Stimulated activated CD8-positive, alpha-beta memory T cell treated with anti-CD3 and anti-CD28 coated beads, Interleukin-15, amount 100 ng/mL, for 48 hours (primary cell): ENCODE measurements around the gene OSBP2.
A peak's percentile ranks its signal among the peaks of the same experiment; 100 is the strongest.

Experiments used
- DNase-seq, 2 donors: peaks; one replicate each; pipeline ENCODE4 v3.0.0-alpha.2; 2020; ENCODE audit warnings: low read depth in 2 of 2

OSBP2 gene

DNA sequence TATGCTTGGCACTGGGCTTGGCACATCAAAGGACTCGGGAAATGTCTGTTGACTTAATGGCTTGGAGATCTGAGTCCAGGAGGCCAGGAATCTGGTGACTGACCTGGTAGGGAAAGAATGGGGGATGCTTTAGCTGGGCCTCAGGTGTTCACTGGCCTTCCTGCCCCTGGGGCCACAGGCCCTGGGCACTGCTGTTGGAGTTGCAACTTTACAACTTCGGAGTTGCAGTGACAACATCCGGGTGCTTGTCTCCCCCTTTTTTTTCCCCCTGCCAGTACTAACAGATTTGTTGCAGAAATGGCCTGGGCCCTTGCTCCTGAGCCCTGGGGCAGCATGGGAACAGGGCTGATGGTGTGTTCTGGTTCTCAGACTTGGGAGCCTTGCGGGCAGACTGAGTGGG is 23.8 kb downstream of the OSBP2 start:
- no peak for DNase-seq

DNA sequence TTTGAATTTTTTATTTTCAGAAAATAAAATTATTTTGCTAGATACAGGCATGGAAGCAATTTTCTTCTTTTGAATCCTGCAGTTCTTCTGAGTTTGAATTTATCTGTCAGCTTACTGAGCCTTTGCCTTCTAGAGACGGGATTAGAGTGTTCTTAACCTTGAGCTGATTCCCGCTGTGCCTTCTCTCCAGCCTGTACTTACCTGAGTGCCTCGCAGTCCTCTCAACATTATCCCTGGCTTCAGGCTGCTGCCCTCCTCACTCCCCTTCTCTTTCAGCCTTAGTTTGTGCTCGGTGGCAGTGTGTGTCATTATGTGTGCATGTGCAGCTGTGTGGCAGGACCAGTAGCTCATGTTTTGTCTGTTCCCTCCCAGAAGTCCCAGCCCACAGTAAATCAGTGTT is 24.3 kb downstream of the OSBP2 start:
- no peak for DNase-seq

- DNase-seq: no peak
Measured at GRCh38 chr22:30720263-30720837, 25.7 kb downstream of the OSBP2 start.

GRCh38 chr22:30721741-30722140 is 27.1 kb downstream of the OSBP2 start:
- DNase-seq: no peak

DNA sequence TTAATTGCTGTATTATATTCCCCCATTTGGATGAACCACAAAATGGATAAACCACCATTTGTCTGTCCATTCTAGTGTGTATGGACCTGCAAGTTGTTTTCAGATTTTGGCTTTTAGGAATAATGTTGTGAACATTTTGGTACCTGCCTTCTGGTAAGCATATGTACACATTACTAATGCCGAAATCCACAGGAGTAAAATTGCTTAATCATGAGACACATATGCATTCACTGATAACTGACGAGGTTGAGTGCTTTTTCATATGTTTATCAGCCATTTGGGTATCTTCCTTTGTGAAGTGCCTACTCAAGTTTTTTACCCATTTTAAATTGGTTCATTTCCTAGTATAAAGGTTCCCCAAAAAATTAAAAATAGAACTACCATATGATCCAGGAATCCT is 34.2 kb downstream of the OSBP2 start:
- DNase-seq: no peak

DNA sequence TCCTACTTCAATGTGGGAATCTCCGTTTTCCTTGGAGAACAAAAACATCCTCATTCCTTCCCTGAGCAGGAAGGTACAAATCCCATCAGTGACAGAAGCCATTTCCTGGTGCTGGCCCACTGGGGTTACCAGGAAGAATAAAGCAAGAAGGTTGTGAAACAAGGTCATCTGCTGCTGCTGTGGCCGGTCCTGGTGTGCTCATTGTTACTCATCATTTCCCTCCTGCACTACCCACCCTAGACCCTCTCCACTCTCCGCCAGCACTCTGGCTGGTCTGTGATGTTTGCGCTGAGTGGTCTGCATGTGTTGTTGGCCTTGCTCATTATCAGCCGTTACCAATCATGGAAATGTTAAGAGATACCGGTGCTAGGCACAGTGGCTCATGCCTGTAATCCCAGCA is 37.0 kb downstream of the OSBP2 start:
- no peak for DNase-seq

DNA sequence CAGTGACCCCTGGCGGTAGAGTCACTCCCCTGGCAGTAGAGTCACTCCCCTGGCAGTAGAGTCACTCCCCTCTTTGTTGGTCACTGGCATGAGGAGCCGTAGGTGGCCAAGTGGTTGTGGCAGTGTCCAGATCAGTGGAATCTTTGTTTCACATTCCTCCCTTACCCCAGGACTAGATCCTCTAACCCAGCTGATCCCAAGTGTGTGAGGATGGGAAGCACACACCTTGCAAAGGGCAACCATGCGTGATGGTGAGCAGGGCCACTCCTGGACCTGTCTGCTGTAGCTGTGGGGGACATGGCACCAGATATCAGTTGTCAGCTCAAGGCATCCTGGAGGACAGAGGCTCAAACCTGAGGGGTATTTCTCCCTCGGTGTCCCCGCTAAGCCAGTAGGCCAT is 37.8 kb downstream of the OSBP2 start:
- no peak for DNase-seq

DNA sequence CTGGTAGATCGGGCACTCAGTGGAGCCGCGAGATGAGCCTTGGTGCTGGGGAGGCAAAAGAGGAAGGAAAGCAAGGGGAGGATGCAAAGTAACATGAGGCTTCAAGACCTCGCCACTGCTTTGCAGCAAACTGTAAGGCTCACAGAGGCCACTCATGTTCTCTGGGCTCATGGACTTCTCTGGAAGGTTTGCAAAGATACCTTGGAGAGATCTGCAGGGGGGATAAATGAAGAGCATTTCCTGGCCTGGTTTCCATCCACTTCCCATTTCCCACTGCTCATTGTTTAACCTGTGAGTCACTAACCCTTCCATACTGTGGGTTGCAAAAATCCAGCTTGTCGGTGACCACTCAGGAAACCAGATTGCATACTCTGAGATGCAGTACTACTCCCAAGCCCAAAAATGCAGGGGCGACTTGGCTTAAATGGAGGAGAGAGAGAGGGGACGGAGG is 38.5 kb downstream of the OSBP2 start:
- DNase-seq: no peak

DNA sequence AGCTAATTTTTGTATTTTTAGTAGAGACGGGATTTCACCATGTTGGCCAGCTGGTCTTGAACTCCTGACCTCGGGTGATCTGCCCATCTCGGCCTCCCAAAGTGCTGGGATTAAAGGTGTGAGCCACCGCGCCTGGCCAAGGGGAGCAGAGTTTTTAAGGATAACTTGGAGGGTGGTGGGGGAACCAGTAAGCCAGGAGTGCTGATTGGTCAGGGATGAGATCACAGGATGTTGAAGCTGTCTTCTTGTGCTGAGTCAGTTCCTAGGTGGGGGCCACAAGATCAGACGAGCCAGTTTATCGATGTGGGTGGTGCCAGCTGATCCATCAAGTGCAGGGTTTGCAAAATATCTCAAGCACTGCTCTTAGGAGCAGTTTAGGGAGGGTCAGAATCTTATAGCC is 45.3 kb downstream of the OSBP2 start:
- peak in 1 of 2 donors; percentile 45 for DNase-seq

DNA sequence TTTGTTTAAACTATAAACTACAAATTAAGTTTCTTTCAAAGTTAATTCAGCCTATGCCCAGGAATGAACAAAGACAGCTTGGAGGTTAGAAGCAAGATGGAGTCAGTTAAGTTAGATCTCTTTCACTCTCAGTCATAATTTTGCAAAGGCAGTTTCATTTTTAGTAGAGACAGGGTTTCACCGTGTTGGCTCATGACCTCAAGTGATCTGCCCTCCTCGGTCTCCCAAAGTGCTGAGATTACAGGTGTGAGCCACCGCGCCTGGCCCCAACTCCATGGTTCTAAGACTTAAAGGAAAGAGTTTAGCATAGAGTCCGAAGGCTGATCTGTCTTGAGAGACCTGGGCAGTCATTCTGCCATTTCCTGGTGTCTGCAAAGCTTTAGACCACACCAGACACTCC is 45.8 kb downstream of the OSBP2 start:
- peak; percentile 7 to 45 for DNase-seq

- DNase-seq: peak; percentile 8 to 36
Measured at GRCh38 chr22:30742291-30743256, 47.9 kb downstream of the OSBP2 start.

- DNase-seq: peak in 1 of 2 donors; percentile 4
Measured at GRCh38 chr22:30743257-30744020, 48.8 kb downstream of the OSBP2 start.

GRCh38 chr22:30744224-30744623 is 49.5 kb downstream of the OSBP2 start:
- no peak for DNase-seq

DNA sequence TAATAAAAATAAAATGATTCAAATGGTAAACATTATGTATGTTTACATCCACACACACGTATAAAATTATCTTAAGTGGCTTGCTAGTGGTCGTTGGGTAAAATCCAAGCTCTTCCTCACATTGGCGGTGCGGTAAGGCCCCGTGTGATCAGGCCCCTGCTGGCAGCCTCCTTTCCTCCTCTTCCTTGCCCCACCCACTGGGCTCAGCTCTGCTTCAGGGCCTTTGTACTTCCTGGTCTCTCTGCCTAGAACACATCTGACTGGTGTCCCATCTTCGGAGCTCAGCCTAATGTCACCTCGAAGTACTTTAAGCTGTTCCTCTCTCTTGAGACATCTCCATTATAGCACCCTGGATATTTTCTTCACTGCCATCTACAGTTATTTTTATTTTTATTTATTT is 52.8 kb downstream of the OSBP2 start:
- DNase-seq: no peak

- no peak for DNase-seq
Measured at GRCh38 chr22:30749272-30749671, 54.6 kb downstream of the OSBP2 start.

- no peak for DNase-seq
Measured at GRCh38 chr22:30749849-30750248, 55.2 kb downstream of the OSBP2 start.

DNA sequence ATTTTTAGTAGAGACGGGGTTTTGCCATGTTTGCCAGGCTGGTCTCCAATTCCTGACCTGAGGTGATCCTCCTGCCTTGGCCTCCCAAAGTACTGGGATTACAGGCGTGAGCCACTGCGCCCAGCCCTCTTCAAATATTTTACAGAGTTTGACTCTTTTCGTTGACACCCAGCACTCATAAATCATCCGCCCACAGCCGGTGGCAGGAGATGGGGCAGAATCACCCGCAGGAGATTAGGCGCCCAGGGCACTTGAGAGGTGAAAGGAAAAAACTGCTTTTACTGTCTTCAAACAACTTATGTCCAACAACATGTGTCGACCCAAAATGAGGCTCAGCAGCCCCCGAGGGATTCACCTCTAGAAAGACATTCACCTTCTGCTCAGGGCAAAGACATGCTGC is 56.9 kb downstream of the OSBP2 start:
- no peak for DNase-seq

GRCh38 chr22:30752771-30753170 is 58.1 kb downstream of the OSBP2 start:
- DNase-seq: no peak

GRCh38 chr22:30753701-30754100 is 59.0 kb downstream of the OSBP2 start:
- DNase-seq: no peak

GRCh38 chr22:30754521-30754920 is 59.8 kb downstream of the OSBP2 start:
- DNase-seq: no peak

GRCh38 chr22:30754971-30755758 is 60.5 kb downstream of the OSBP2 start:
- peak; percentile 20 to 32 for DNase-seq

DNA sequence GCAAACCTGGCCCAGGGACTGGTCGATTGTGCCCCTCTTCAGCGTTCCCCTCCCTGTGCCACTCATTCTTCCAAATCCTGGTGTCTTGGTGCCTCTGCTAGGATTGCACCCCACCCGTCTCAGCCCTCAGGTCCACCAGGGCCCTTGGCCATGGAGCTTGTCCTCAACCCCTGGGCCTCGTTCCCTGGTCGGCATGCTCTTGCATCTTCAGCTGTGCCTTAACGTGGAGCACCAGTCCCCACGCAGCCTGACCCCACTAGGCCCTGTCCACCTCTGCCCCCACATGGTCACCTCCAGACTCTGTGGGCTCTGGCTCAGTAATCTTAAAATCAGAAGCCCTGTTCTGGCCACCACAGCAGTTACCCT is 61.1 kb downstream of the OSBP2 start:
- no peak for DNase-seq
